GM19238 (cell line): ENCODE measurements around the gene MYADML2.

Experiments used
- DNase-seq: peaks from one replicate; pipeline ENCODE4 v3.0.0; 2011; ENCODE audit warnings: low spot score; ENCODE audit not compliant: insufficient read length

MYADML2 gene

DNA sequence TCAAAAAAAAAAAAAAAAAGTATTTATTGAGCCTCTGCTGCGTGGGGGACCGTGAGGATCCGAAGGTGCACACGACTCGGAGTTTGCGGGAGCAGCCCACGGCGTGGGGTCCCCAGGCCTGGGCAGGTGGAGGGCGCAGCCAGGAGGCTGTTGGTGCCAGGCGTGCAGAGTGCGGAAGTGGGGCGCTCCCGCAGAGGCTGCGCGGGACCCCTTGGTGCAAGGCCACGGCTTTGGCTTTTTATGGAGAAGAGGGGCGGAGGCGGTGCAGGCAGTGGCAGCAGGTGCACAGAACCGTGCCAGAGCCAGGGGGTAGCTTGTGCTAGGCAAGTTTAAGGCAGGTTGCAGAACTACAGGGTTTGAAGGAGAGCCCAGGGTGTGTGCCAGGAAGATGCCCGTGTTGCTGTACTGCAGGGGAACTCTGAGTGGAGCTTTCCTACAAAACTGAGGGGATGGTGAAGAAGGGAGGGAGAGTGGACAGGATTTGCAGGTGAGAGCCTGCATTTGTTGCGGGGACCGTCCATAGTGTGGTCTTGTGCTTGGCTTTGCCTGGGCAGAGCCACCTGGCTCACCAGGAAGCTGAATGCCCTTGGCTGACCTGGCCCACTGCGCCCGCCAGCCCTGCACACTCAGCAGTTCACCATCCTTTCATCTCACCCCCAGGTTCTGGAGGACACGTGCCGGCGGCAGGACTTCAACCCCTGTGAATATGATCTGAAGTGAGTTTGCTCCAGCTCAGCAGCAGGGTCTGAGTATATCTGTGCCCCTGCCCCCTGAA, 31.7 kb upstream of the MYADML2 start:
- DNase-seq = no peak

- DNase-seq = peak; percentile 91
Observed at GRCh38 chr17:81977211-81977808, 30.3 kb upstream of the MYADML2 start, which contains the start of gene ASPSCR1. TSS of gene ASPSCR1 (plus strand) at chr17:81977629. CDS start at chr17:81977647, 18 bp downstream.

GRCh38 chr17:81976332-81977210, 29.5 kb upstream of the MYADML2 start:
- no peak for DNase-seq

GRCh38 chr17:81973432-81973831, 26.4 kb upstream of the MYADML2 start:
- no peak for DNase-seq

DNA sequence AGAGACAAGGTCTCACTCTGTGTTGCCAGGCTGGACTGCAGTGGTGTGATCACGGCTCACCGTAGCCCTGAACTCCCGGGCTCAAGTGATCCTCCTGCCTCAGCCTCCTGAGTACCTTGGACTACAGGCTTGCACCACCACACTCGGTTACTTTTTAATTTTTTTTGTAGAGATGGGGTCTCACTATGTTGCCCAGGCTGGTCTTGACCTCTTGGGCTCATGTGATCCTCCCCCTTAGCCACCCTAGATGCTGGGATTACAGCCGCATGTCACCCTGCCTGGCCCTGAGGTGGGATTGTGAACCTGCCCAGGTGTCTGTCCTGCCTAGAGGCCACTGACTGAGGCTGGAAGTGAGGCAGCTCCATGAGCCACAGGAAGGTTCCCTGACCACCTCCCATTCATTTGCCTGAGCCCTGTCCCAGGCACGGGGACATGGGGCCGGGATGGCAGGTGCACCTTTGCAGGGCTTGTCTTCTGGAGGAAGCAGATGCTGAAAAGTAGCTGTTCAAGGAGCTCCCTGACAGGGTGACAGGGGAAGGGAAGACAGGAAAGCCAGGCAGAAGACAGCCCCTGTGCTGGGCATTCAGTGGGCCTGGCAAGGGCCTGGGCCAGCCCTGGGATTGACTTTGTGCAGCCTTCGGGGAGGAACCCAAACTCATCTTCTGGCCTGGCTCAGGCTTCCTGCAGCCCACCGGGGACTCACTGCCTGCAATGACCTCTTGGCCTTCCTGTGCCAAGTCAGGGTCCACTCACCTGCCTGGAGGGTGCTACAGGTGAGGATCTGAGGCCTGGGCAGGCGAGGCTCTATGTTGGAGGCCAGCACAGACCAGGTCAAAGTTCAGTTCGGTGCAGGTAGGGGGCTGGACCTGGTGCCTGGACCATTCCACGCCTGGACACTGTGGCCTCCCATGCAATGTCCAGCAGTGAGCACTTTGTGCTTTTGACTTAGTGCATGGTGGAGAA, 22.1 kb upstream of the MYADML2 start:
- DNase-seq = no peak

- no peak for DNase-seq
Observed at GRCh38 chr17:81968396-81968745, 21.3 kb upstream of the MYADML2 start.

GRCh38 chr17:81967533-81968395, 20.7 kb upstream of the MYADML2 start:
- DNase-seq = peak; percentile 89

DNA sequence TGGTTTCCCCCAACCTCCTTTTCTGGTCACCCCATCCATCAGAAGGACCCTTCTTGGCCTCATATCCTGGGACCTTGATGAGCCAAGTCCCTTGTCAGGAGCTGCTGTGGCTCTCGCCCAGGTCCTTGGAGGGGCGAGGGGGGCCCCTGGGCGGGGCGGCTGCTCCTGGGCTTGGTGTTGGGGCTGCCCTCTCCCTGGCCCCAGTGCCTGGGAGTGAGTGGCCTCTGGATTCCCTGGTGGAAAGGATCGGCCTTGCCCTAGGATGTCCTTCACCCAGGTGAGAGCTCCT, 20.2 kb upstream of the MYADML2 start:
- DNase-seq = no peak

DNA sequence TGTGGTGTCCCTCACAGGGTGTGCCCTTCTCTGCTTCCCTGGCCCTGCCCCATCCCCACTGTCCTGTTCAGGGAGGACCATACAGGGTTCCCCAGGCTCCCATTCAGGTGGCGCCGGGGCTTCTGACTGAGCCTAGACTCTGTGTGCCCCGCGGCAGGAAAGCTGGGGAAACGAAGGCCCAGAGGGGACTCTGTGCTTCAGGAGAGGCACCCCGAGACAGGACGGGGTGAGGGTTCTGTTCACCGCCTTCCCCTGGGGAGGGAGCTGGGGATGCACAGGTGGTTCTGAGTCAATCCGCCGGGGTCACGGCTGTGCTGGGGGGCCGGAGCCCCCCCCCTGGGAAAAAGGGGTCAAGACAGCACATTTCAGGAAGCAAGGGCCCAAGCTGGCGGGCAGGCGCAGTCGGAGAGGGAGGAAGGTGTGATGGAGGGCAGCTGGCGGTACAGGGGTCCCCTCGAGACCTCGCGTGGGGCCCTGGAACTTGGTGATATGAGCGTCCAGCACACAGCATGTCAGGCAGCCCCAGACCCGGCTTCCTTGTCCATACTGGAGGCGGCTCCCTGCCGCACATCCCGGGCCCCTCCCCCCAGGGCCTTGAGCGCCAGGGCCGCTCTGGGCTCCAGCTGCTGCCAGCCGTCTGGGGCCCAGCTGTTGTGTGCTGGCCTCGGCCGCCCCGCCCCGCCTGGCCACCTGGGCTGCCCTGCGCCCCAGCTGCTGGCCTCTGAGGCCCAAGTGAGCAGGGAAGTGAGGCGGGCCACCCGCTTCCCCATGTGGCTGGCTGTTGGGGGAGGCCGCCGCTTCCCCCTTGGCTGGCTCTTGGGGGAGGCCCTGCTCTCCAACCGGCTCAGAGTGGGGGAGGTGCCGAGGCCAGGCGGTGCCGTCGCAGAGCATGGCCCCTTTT, 19.6 kb upstream of the MYADML2 start:
- DNase-seq = no peak

DNA sequence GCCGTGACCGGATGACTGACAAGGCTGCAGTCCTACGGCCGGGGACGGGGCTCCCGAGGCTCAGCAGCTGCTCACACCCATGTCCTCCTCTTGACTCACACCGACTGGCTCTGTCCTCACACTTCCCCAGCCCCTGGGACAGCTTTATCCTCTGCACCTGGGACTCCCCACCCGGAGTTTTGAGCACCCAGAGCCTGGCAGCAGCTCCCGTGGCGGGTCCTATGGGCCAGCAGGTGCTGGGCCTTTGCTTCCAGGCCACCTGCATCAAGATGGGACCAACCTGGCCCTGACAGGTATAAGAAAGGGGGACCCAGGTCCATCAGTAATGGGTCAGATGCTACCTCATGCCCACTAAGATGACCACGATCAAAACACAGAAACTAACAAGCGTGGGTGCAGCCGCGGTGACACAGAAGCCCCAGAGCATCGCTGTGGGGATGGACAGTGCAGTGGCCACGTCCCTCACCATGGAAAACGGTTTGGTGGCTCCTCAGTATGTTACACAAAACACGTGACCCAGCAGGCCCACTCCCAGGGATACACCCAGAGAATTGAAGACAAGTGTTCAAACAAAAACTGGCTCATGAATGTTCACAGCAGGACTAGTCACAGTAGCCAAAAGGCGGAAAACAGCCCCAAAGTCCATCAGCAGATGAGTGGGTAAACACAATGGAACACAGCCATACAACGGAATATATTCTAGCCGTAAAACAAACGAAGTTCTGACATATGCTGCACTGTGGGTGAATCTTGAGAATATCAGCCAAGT, 17.2 kb upstream of the MYADML2 start:
- no peak for DNase-seq

DNA sequence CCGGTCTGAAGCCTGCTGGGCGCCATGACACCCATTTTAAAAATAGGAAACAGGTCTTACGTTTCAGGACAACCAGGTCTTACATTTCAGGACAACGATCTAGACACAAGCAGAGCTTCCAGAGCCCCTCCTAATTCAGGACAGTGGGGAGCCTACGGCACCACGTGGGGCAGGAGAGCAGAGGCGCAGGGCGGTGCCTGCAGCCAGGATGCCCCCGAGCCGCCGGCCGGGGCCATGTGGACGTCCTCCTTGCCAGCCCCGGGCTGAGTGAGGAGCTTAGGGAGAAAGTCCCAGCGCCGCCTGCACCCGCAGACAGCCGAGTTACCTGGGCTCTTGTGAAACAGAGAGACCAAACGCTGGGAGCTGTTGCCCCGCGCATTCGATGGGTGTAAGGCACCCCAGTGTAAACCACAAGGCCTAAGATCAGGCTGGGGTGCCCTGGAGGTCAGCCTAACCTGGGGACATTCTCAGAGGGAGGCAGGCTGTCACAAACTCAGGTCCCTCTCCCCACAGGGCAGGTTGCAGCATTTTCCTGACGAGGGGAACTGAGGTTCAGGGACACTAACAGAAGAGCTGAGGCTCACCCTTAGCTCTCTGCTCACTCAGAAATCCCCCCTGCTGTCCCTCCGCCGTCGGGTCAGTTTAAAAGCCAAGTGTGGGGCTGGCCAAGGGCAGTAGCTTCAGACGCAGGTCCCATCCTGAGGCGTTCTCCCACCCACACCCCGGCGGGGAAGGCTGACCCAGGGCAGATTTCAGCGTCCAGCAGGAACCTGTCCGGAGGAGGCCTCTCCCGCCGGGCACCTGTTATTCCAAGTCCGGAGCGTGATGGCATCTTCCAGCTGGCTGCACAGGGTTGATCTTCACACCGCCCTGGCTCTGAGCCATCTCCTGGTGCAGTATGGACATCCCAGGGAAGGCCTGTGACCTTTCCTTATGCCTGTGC, 15.7 kb upstream of the MYADML2 start:
- DNase-seq = no peak

DNA sequence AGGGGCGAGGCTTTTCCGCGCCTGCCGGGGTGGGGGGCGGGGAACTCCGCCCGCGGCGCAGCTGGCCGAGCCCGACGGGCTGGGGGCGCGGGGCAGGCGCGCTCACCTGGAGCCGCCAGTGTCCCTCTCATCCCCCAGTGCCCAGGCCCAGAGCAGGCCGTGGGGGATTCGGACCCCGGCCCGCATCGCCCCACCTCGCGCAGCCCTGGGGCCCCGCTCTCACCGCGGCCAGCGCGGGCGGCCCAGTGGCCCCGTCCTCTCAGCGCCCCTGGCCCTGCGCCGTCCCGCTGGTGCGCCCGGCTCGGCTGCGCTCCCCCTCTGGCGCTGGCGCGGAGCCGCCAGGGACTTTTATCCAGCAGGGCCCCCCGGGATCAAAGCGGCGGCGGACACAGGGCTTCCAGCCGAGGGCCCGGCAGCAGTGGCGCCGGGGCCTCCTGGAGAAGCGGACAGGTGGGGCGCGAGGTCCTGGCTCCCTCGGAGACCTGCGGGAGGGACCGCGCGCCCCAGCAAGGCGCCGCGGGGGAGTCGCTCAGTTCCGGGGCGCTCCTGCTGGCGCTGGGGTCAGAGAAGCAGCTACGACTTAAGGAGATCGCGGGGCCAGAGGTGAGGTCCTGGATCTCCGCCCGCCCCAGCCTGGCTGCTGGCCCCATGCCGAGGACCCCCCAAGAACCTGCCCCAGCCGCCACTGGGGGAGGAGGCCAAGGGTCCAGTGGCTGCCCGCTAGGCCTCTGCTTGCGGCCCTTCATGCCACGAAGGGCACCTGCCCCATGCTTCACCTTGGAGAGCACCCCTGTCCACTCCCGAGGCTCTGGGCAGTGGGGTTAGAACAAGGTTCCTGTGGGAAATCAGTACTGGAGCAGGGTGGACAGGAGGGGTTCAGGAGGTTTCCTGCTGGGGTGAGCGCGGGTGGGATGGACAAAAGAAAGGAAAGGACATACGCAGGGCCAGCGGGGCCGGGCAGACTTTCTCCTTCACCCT, 14.8 kb upstream of the MYADML2 start:
- DNase-seq = no peak

DNA sequence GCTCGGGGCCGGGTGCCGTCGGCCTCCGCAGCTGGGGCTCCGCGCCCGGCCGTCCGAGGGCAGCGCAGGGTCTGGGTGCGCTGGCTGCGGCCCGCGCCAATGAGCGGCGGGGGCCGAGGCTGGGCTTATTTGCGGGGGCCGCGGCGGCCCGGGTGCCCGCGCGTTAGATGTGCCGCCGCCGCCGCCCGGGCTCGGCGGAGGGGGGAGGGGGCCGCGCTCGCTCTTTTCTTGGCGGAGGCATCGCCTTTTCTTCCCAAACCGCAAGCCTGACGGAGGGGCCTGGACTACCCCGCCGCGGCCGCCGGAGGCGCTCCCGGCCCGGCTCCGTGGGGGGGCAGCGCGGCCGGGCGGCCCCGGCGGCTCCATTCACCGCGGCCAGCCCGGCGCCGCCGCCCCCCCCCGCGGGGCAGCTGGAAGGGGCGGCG, 14.1 kb upstream of the MYADML2 start, which contains the start of gene NOTUM:
NOTUM (minus strand) TSS at position 101 of the 425 bp plus-strand sequence. CDS start 278 bp downstream, outside the sequence.
- no peak for DNase-seq

DNA sequence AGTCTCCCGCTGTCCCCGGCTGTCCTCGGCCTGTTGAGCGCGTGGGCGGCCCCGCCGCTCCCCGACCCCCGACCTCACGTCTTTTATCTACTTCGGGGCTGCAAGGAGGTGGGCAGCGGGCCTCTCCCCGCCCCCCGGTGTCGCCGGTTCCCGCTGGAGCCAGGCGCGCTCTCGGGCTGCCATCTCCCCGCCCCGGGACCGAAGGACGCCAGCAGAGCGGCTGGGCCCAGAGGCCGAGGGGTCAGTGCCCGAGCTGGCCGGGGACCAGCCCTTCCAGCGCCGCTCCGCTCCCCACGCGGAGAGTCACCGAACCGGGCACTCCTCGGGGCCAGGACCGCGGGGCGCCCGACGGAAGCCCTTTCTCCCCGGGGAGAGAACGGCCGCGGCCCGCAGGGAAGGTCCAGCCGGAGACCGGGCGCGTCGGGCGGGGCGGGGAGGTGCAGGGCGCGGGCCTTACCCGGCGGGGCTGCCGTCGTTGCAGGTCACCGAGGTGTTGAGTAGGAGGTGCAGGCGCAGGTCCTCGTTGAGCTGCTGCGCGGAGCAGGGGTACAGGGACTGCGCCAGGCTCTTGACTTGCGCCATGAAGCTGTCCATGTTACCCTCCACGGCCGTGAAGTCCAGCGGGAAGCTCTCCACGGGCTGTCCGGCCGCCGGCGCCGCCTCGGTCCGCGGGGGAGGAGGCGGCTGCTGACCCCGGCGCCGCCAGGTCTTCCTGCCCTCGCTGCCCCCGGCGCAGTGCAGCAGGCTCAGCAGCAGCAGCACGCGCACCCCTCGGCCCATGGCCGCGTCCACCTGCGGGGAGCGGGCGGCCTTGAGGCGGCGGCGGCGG, 13.3 kb upstream of the MYADML2 start:
- no peak for DNase-seq
